HEK293 (cell line): Measurements from ENCODE around the gene COA1.

Experiments
- CTCF ChIA-PET: fragments of 350-600 bp; formaldehyde crosslinking; extraction: SDS; loops from one replicate; lab custom pipeline; 2021; ENCODE audit warnings: antibody characterized with exemption; lab: Yijun Ruan, JAX
- POLR2A ChIA-PET: fragments of 300-600 bp; formaldehyde crosslinking; extraction: SDS; loops from one replicate; lab custom pipeline; 2020; ENCODE audit warnings: antibody characterized with exemption, inconsistent platforms; lab: Yijun Ruan, JAX
- H3K27ac ChIP-seq: fragments of 200-500 bp; sonication (Bioruptor generic); 2 replicates; pipeline ENCODE4 v1.5.1; 2014; ENCODE audit warnings: low read depth, low read length, control low read depth, inconsistent platforms; ENCODE audit errors: extremely low read depth
- H3K36me3 ChIP-seq, 2 experiments: fragments of 200-500 bp in 1 of 2; sonication (Bioruptor generic) in 1 of 2; 1 replicate in 1 of 2; 2 replicates in 1 of 2; pipeline ENCODE4 v1.5.1; 2014 to 2017; ENCODE audit warnings: inconsistent platforms in 2 of 2, low read length in 2 of 2; ENCODE audit not compliant: control insufficient read depth in 2 of 2, insufficient read depth in 1 of 2
- H3K4me1 ChIP-seq: fragments of 200-500 bp; sonication (Bioruptor generic); 2 replicates; pipeline ENCODE4 v1.5.1; 2014; ENCODE audit warnings: mild to moderate bottlenecking, low read length, inconsistent platforms; ENCODE audit not compliant: control insufficient read depth, insufficient read depth
- H3K4me3 ChIP-seq: 2 replicates; pipeline ENCODE4 v1.5.1; 2011; ENCODE audit warnings: low read depth, mild to moderate bottlenecking, control low read depth, low read length, moderate library complexity
- H3K9me3 ChIP-seq: fragments of 200-500 bp; sonication (Bioruptor generic); 2 replicates; pipeline ENCODE4 v1.5.1; 2014; ENCODE audit warnings: low read depth, low read length, inconsistent platforms; ENCODE audit not compliant: control insufficient read depth, insufficient read depth
- KLF8 ChIP-seq: fragments of 450-650 bp; formaldehyde crosslinking; IDR thresholded peaks from 2 replicates; pipeline ENCODE4 v1.5.1; 2016; ENCODE audit warnings: missing biosample characterization, missing genetic modification characterization
- MEIS1 ChIP-seq: sonication (generic); formaldehyde crosslinking; IDR thresholded peaks from 2 replicates; pipeline ENCODE4 v1.8.1; 2022; ENCODE audit warnings: missing genetic modification reagents, mild to moderate bottlenecking, borderline replicate concordance
- PRDM1 ChIP-seq: fragments of 450-650 bp; formaldehyde crosslinking; IDR thresholded peaks from 2 replicates; pipeline ENCODE4; 2016; ENCODE audit warnings: missing biosample characterization, missing genetic modification characterization
- REPIN1 ChIP-seq: fragments of 450-650 bp; formaldehyde crosslinking; IDR thresholded peaks from 2 replicates; pipeline ENCODE4 v1.5.1; 2017; ENCODE audit warnings: missing biosample characterization, missing genetic modification characterization, low read depth
- TCF7L2 ChIP-seq: IDR thresholded peaks from 2 replicates; pipeline ENCODE4 v1.6.1; 2011; ENCODE audit warnings: low read depth, mild to moderate bottlenecking, inconsistent platforms, low read length, moderate library complexity, borderline replicate concordance
- ZBTB6 ChIP-seq: fragments of 450-650 bp; formaldehyde crosslinking; IDR thresholded peaks from 2 replicates; pipeline ENCODE4 v1.5.1; 2017; ENCODE audit warnings: missing biosample characterization, missing genetic modification characterization
- ZFP37 ChIP-seq: fragments of 450-650 bp; formaldehyde crosslinking; IDR thresholded peaks from 2 replicates; pipeline ENCODE4 v1.5.1; 2016; ENCODE audit warnings: missing biosample characterization, missing genetic modification characterization
- ZNF138 ChIP-seq: fragments of 450-650 bp; formaldehyde crosslinking; IDR thresholded peaks from 2 replicates; pipeline ENCODE4 v1.5.1; 2016; ENCODE audit warnings: missing biosample characterization, missing genetic modification characterization, borderline replicate concordance
- ZNF140 ChIP-seq: fragments of 450-650 bp; formaldehyde crosslinking; IDR thresholded peaks from 2 replicates; pipeline ENCODE4 v1.5.1; 2016; ENCODE audit warnings: missing biosample characterization, missing genetic modification characterization
- ZNF155 ChIP-seq: fragments of 450-650 bp; formaldehyde crosslinking; IDR thresholded peaks from 2 replicates; pipeline ENCODE4 v1.5.1; 2016; ENCODE audit warnings: missing biosample characterization, missing genetic modification characterization
- ZNF157 ChIP-seq: fragments of 450-650 bp; formaldehyde crosslinking; IDR thresholded peaks from 2 replicates; pipeline ENCODE4 v1.5.1; 2016; ENCODE audit warnings: missing biosample characterization, missing genetic modification characterization
- ZNF175 ChIP-seq: fragments of 450-650 bp; formaldehyde crosslinking; IDR thresholded peaks from 2 replicates; pipeline ENCODE4 v1.5.1; 2016; ENCODE audit warnings: missing biosample characterization, missing genetic modification characterization
- ZNF239 ChIP-seq: fragments of 450-650 bp; formaldehyde crosslinking; IDR thresholded peaks from 2 replicates; pipeline ENCODE4 v1.5.1; 2016; ENCODE audit warnings: missing biosample characterization, missing genetic modification characterization
- ZNF302 ChIP-seq: fragments of 450-650 bp; formaldehyde crosslinking; IDR thresholded peaks from 2 replicates; pipeline ENCODE4 v1.5.1; 2016; ENCODE audit warnings: missing biosample characterization, missing genetic modification characterization, low read depth
- ZNF311 ChIP-seq: fragments of 450-650 bp; formaldehyde crosslinking; IDR thresholded peaks from 2 replicates; pipeline ENCODE4 v1.5.1; 2017; ENCODE audit warnings: missing biosample characterization, missing genetic modification characterization, borderline replicate concordance
- ZNF404 ChIP-seq: fragments of 450-650 bp; formaldehyde crosslinking; IDR thresholded peaks from 2 replicates; pipeline ENCODE4 v1.5.1; 2017; ENCODE audit warnings: missing biosample characterization, missing genetic modification characterization
- ZNF548 ChIP-seq: fragments of 450-650 bp; formaldehyde crosslinking; IDR thresholded peaks from 2 replicates; pipeline ENCODE4 v1.5.1; 2016; ENCODE audit warnings: missing biosample characterization, missing genetic modification characterization
- ZNF580 ChIP-seq: fragments of 450-650 bp; formaldehyde crosslinking; IDR thresholded peaks from 2 replicates; pipeline ENCODE4 v1.5.1; 2016; ENCODE audit warnings: missing biosample characterization, missing genetic modification characterization
- ZNF610 ChIP-seq: fragments of 450-650 bp; formaldehyde crosslinking; IDR thresholded peaks from 2 replicates; pipeline ENCODE4 v1.5.1; 2016; ENCODE audit warnings: missing biosample characterization, missing genetic modification characterization, borderline replicate concordance
- TF ChIP-seq, protein P1 (sequence below): fragments of 450-650 bp; formaldehyde crosslinking; IDR thresholded peaks from 2 replicates; pipeline ENCODE4 v1.5.1; 2016; ENCODE audit warnings: missing biosample characterization, missing genetic modification characterization
- TF ChIP-seq, protein P2 (sequence below): fragments of 450-650 bp; formaldehyde crosslinking; IDR thresholded peaks from 2 replicates; pipeline ENCODE4 v1.5.1; 2016; ENCODE audit warnings: missing biosample characterization, missing genetic modification characterization

The COA1 gene

GRCh38 chr7:43668035-43668434, 61.3 kb downstream of the COA1 start (continued):
- TF ChIP-seq, protein P1, sequence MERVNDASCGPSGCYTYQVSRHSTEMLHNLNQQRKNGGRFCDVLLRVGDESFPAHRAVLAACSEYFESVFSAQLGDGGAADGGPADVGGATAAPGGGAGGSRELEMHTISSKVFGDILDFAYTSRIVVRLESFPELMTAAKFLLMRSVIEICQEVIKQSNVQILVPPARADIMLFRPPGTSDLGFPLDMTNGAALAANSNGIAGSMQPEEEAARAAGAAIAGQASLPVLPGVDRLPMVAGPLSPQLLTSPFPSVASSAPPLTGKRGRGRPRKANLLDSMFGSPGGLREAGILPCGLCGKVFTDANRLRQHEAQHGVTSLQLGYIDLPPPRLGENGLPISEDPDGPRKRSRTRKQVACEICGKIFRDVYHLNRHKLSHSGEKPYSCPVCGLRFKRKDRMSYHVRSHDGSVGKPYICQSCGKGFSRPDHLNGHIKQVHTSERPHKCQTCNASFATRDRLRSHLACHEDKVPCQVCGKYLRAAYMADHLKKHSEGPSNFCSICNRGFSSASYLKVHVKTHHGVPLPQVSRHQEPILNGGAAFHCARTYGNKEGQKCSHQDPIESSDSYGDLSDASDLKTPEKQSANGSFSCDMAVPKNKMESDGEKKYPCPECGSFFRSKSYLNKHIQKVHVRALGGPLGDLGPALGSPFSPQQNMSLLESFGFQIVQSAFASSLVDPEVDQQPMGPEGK (tag by site-specific recombination): no peak
- TF ChIP-seq PRDM1 (tag by site-specific recombination) (no peak), ZNF548 (tag by site-specific recombination) (no peak), ZNF155 (tag by site-specific recombination) (no peak), ZNF610 (tag by site-specific recombination) (no peak)
- TF ChIP-seq, protein P2, sequence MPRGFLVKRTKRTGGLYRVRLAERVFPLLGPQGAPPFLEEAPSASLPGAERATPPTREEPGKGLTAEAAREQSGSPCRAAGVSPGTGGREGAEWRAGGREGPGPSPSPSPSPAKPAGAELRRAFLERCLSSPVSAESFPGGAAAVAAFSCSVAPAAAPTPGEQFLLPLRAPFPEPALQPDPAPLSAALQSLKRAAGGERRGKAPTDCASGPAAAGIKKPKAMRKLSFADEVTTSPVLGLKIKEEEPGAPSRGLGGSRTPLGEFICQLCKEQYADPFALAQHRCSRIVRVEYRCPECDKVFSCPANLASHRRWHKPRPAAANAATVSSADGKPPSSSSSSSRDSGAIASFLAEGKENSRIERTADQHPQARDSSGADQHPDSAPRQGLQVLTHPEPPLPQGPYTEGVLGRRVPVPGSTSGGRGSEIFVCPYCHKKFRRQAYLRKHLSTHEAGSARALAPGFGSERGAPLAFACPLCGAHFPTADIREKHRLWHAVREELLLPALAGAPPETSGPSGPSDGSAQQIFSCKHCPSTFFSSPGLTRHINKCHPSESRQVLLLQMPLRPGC: no peak
- TF ChIP-seq, all 188 proteins: peak for 0

- Histone ChIP-seq H3K4me3 (no peak overlapping the region), H3K27ac (no peak overlapping the region), H3K36me3 (peaks cover 0 to 3% of the 10 kb centered on the region in 2 experiments; a peak in 2 of 3 replicates), H3K9me3 (no peaks in the 10 kb centered on the region), H3K4me1 (no peaks in the 10 kb centered on the region)
- TF ChIP-seq REPIN1 (tag by site-specific recombination): no peak
- TF ChIP-seq TCF7L2: no peak
- no peak for TF ChIP-seq MEIS1
- no peak for TF ChIP-seq ZFP37 (tag by site-specific recombination)
- TF ChIP-seq ZNF302 (tag by site-specific recombination): no peak
- no peak for TF ChIP-seq ZBTB6 (tag by site-specific recombination)
- TF ChIP-seq ZNF140 (tag by site-specific recombination): no peak
- TF ChIP-seq ZNF311 (tag by site-specific recombination): no peak
- no peak for TF ChIP-seq ZNF157 (tag by site-specific recombination)
- POLR2A ChIA-PET: interaction anchor here (0.9 kb wide), 1 partner anchor 84 kb away, joined by 3 read pairs; the partner anchor contains the start of gene STK17A
- CTCF ChIA-PET: interaction anchor here (1.0 to 1.1 kb wide), 2 partner anchors 85 to 171 kb away, joined by 3 to 4 read pairs; partner anchors contain the start of gene STK17A
Observed at GRCh38 chr7:43666938-43667337, 62.4 kb downstream of the COA1 start.

- ChIA-PET POLR2A (no interaction called here), CTCF (interaction anchor here (0.6 kb wide), 3 partner anchors 82 to 176 kb away, joined by 3 read pairs; partner anchors contain the start of gene STK17A)
- H3K4me3 ChIP-seq: no peak overlapping the region
- no peaks in the 10 kb centered on the region for H3K4me1 ChIP-seq
- H3K36me3 ChIP-seq: peaks cover 0 to 3% of the 10 kb centered on the region in 2 experiments; a peak in 2 of 3 replicates
- H3K27ac ChIP-seq: no peak overlapping the region
- no peak for TF ChIP-seq ZNF239 (tag by site-specific recombination)
- TF ChIP-seq KLF8 (tag by site-specific recombination): no peak
- TF ChIP-seq ZNF175 (tag by site-specific recombination): no peak
- no peak for TF ChIP-seq ZNF138 (tag by site-specific recombination)
- no peak for TF ChIP-seq ZNF580
- no peak for TF ChIP-seq ZNF404 (tag by site-specific recombination)
- no peaks in the 10 kb centered on the region for H3K9me3 ChIP-seq
Observed at GRCh38 chr7:43664681-43665080, 64.6 kb downstream of the COA1 start.
